Activated naive CD8-positive, alpha-beta T cell treated with anti-CD3 and anti-CD28 coated beads, Interleukin-2, amount 10 ng/mL, durations not matched to agents 7 days and 5 days (primary cell): ENCODE results near the gene BLVRA. TPM values are rescaled to one million over a fixed set of nuclear protein-coding genes. Genes with fewer than 3 reads are reported as not detected.
"Not testable (repeated sequence)": the region's sequence is repeated elsewhere in the genome, so short reads cannot be mapped to it uniquely, and the experiment has no call there.

ENCODE experiments used
- ATAC-seq: fragments of 150-1000 bp; cut with Tn5 transposase; one replicate; pipeline ENCODE4 v1.10.0; 2021; ENCODE audit warnings: low read depth, moderate library complexity
- POLR2A ChIA-PET: fragments of 350-600 bp; sonication (Branson Sonifier 250); formaldehyde crosslinking; loops from one replicate; lab custom pipeline; 2021; ENCODE audit warnings: antibody characterized with exemption; lab: Charles Lee
- DNase-seq: peaks from one replicate; pipeline ENCODE4 v3.0.0; 2021
- H3K27ac Mint-ChIP-seq: one replicate; pipeline ENCODE4 v1.8.0; 2022; ENCODE audit warnings: mild to moderate bottlenecking, mixed read lengths
- H3K27me3 Mint-ChIP-seq: one replicate; pipeline ENCODE4 v1.8.0; 2022; ENCODE audit warnings: mild to moderate bottlenecking, moderate library complexity, mixed read lengths
- H3K36me3 Mint-ChIP-seq: one replicate; pipeline ENCODE4 v1.8.0; 2021; ENCODE audit warnings: mild to moderate bottlenecking, mixed read lengths
- H3K4me1 Mint-ChIP-seq: one replicate; pipeline ENCODE4 v1.8.0; 2021; ENCODE audit warnings: mixed read lengths
- H3K4me3 Mint-ChIP-seq: one replicate; pipeline ENCODE4 v1.8.0; 2022; ENCODE audit warnings: mild to moderate bottlenecking, moderate library complexity, mixed read lengths
- H3K9me3 Mint-ChIP-seq: one replicate; pipeline ENCODE4 v1.8.0; 2021; ENCODE audit warnings: mixed read lengths
- total RNA-seq, 2 experiments: library from RNA; stranded (reverse); gene quantifications; one replicate each; pipeline ENCODE4 v1.2.3, GENCODE V29; 2021

BLVRA gene
- 10 to 100 TPM; 27.3 to 29.6 TPM for total RNA-seq

GRCh38 chr7:43758029-43758821 lies at the start of gene BLVRA:
TSS of gene BLVRA (plus strand) at chr7:43758680. CDS start at chr7:43771159, 12,479 bp downstream.
- H3K4me3 Mint-ChIP-seq, result peak within 1 kb of the TSS; percentile 90
- H3K27ac Mint-ChIP-seq, result peak within 1 kb of the TSS; percentile 73
- DNase-seq (peak; percentile 81), ATAC-seq (peak; percentile 74)
- H3K36me3 Mint-ChIP-seq, result peaks cover 5% of the 10 kb centered on the region
- peaks cover 3% of the 10 kb centered on the region for H3K27me3 Mint-ChIP-seq
- peaks cover 34% of the 10 kb centered on the region for H3K4me1 Mint-ChIP-seq
- POLR2A ChIA-PET, result interaction anchor here (1.2 to 1.8 kb wide), 2 partner anchors 28 to 175 kb away, joined by 7 to 8 read pairs; partner anchors contain the start of genes COA1 and STK17A
- no peaks in the 10 kb centered on the region for H3K9me3 Mint-ChIP-seq

GRCh38 chr7:43711503-43711902 lies 47.0 kb upstream of the BLVRA start:
- DNase-seq, result no peak
- POLR2A ChIA-PET, result no interaction called here

GRCh38 chr7:43715966-43716365 lies 42.5 kb upstream of the BLVRA start:
- H3K4me3 Mint-ChIP-seq, H3K27me3 Mint-ChIP-seq, H3K27ac Mint-ChIP-seq, H3K9me3 Mint-ChIP-seq, DNase-seq, ATAC-seq: not testable (repeated sequence)
- Mint-ChIP-seq H3K4me1 (peaks cover 16% of the 10 kb centered on the region), H3K36me3 (peaks cover 34% of the 10 kb centered on the region)
- POLR2A ChIA-PET, result interaction anchor here (1.3 kb wide), 1 partner anchor 133 kb away, joined by 5 read pairs; the partner anchor contains the start of gene STK17A

More at GRCh38 chr7:43711503-43711902, 47.0 kb upstream of the BLVRA start:
- no peak for ATAC-seq
- no peak overlapping the region for H3K4me3 Mint-ChIP-seq
- H3K4me1 Mint-ChIP-seq, result peaks cover 3% of the 10 kb centered on the region
- peaks cover 13% of the 10 kb centered on the region for H3K9me3 Mint-ChIP-seq
- peaks cover 46% of the 10 kb centered on the region for H3K36me3 Mint-ChIP-seq
- H3K27ac Mint-ChIP-seq, result no peak overlapping the region
- no peaks in the 10 kb centered on the region for H3K27me3 Mint-ChIP-seq

- peaks cover 17% of the 10 kb centered on the region for H3K4me1 Mint-ChIP-seq
- no peak for DNase-seq
- H3K4me3 Mint-ChIP-seq, result no peak overlapping the region
- H3K9me3 Mint-ChIP-seq, result no peaks in the 10 kb centered on the region
- H3K27me3 Mint-ChIP-seq, result no peaks in the 10 kb centered on the region
- peaks cover 34% of the 10 kb centered on the region for H3K36me3 Mint-ChIP-seq
- ATAC-seq, result no peak
- no peak overlapping the region for H3K27ac Mint-ChIP-seq
- POLR2A ChIA-PET, result interaction anchor here (1.3 kb wide), 1 partner anchor 134 kb away, joined by 5 read pairs; the partner anchor contains the start of gene STK17A
Observed at GRCh38 chr7:43716598-43716997, 41.9 kb upstream of the BLVRA start.

GRCh38 chr7:43721193-43721806 lies 37.2 kb upstream of the BLVRA start:
- Mint-ChIP-seq H3K9me3 (no peaks in the 10 kb centered on the region), H3K4me1 (peaks cover 19% of the 10 kb centered on the region), H3K27me3 (no peaks in the 10 kb centered on the region), H3K4me3 (no peak overlapping the region), H3K27ac (no peak overlapping the region), H3K36me3 (peaks cover 20% of the 10 kb centered on the region)
- ATAC-seq, result no peak
- no peak for DNase-seq
- POLR2A ChIA-PET, result interaction anchor here (3.2 kb wide), 1 partner anchor 139 kb away, joined by 12 read pairs; the partner anchor contains the start of gene STK17A

GRCh38 chr7:43723007-43723341 lies 35.5 kb upstream of the BLVRA start:
- ATAC-seq (no peak), DNase-seq (no peak)
- H3K4me1 Mint-ChIP-seq, result peaks cover 31% of the 10 kb centered on the region
- H3K27me3 Mint-ChIP-seq, result no peaks in the 10 kb centered on the region
- POLR2A ChIA-PET, result interaction anchor here (3.2 kb wide), 1 partner anchor 140 kb away, joined by 12 read pairs; the partner anchor contains the start of gene STK17A
- no peak overlapping the region for H3K27ac Mint-ChIP-seq
- peaks cover 11% of the 10 kb centered on the region for H3K36me3 Mint-ChIP-seq
- no peak overlapping the region for H3K4me3 Mint-ChIP-seq
- H3K9me3 Mint-ChIP-seq, result no peaks in the 10 kb centered on the region

GRCh38 chr7:43725251-43725650 lies 33.2 kb upstream of the BLVRA start:
- POLR2A ChIA-PET, result no interaction called here
- no peak for DNase-seq
- Mint-ChIP-seq H3K36me3 (peaks cover 6% of the 10 kb centered on the region), H3K9me3 (no peaks in the 10 kb centered on the region), H3K4me3 (no peak overlapping the region), H3K27ac (no peak overlapping the region), H3K4me1 (peaks cover 31% of the 10 kb centered on the region), H3K27me3 (no peaks in the 10 kb centered on the region)
- no peak for ATAC-seq

GRCh38 chr7:43726466-43726865 lies 32.0 kb upstream of the BLVRA start:
- Mint-ChIP-seq H3K27me3 (no peaks in the 10 kb centered on the region), H3K4me1 (peaks cover 25% of the 10 kb centered on the region), H3K4me3 (no peak overlapping the region), H3K27ac (no peak overlapping the region), H3K36me3 (peaks cover 3% of the 10 kb centered on the region), H3K9me3 (no peaks in the 10 kb centered on the region)
- ATAC-seq (no peak), DNase-seq (no peak)
- POLR2A ChIA-PET, result no interaction called here

GRCh38 chr7:43727003-43727402 lies 31.5 kb upstream of the BLVRA start:
- no peak overlapping the region for H3K27ac Mint-ChIP-seq
- ATAC-seq (no peak), DNase-seq (no peak)
- no peaks in the 10 kb centered on the region for H3K9me3 Mint-ChIP-seq
- no peak overlapping the region for H3K4me3 Mint-ChIP-seq
- H3K27me3 Mint-ChIP-seq, result no peaks in the 10 kb centered on the region
- peaks cover 3% of the 10 kb centered on the region for H3K36me3 Mint-ChIP-seq
- POLR2A ChIA-PET, result no interaction called here
- peaks cover 25% of the 10 kb centered on the region for H3K4me1 Mint-ChIP-seq

- peaks cover 3% of the 10 kb centered on the region for H3K36me3 Mint-ChIP-seq
- H3K9me3 Mint-ChIP-seq, result no peaks in the 10 kb centered on the region
- ATAC-seq, result no peak
- H3K27me3 Mint-ChIP-seq, result no peaks in the 10 kb centered on the region
- POLR2A ChIA-PET, result no interaction called here
- H3K4me3 Mint-ChIP-seq, result peak overlapping the region; percentile 58
- no peak overlapping the region for H3K27ac Mint-ChIP-seq
- peaks cover 25% of the 10 kb centered on the region for H3K4me1 Mint-ChIP-seq
- DNase-seq, result no peak
Observed at GRCh38 chr7:43727494-43727893, 31.0 kb upstream of the BLVRA start.

GRCh38 chr7:43729214-43729923 lies 29.1 kb upstream of the BLVRA start, which contains the start of gene COA1:
TSS of gene COA1 (minus strand) at chr7:43729523. CDS start at chr7:43648614, 80,909 bp downstream.
- POLR2A ChIA-PET, result interaction anchor here (0.6 to 2.3 kb wide), 9 partner anchors 24 to 797 kb away, joined by 3 to 24 read pairs (median 4); partner anchors contain the start of genes BLVRA, MRPL32 and STK17A
- Mint-ChIP-seq H3K36me3 (peaks cover 3% of the 10 kb centered on the region), H3K4me1 (peaks cover 23% of the 10 kb centered on the region), H3K27me3 (peaks cover 5% of the 10 kb centered on the region), H3K27ac (peak within 1 kb of the TSS; percentile 85), H3K4me3 (peak within 1 kb of the TSS; percentile 93), H3K9me3 (no peaks in the 10 kb centered on the region)
- ATAC-seq (peak; percentile 89), DNase-seq (peak; percentile 81)

GRCh38 chr7:43729924-43730248 lies 28.6 kb upstream of the BLVRA start:
- Mint-ChIP-seq H3K36me3 (no peaks in the 10 kb centered on the region), H3K9me3 (no peaks in the 10 kb centered on the region), H3K27me3 (peaks cover 5% of the 10 kb centered on the region), H3K4me1 (peaks cover 28% of the 10 kb centered on the region), H3K4me3 (peak overlapping the region; percentile 93), H3K27ac (peak overlapping the region; percentile 85)
- ATAC-seq (no peak), DNase-seq (no peak)
- POLR2A ChIA-PET, result interaction anchor here (0.6 to 2.3 kb wide), 8 partner anchors 24 to 798 kb away, joined by 3 to 24 read pairs (median 4); partner anchors contain the start of genes BLVRA, MRPL32 and STK17A

GRCh38 chr7:43731494-43731893 lies 27.0 kb upstream of the BLVRA start:
- ATAC-seq, H3K9me3 Mint-ChIP-seq, H3K27me3 Mint-ChIP-seq, H3K4me3 Mint-ChIP-seq, POLR2A ChIA-PET, H3K27ac Mint-ChIP-seq, H3K36me3 Mint-ChIP-seq, DNase-seq: not testable (repeated sequence)
- H3K4me1 Mint-ChIP-seq, result peaks cover 23% of the 10 kb centered on the region
